CD14-positive monocyte (primary cell): ENCODE measurements around the gene TAP1. TPM values are rescaled to one million over a fixed set of nuclear protein-coding genes. Genes with fewer than 3 reads are reported as not detected.

Experiments
- DNase-seq, 3 donors: peaks; one replicate each; pipeline ENCODE4 v3.0.0-alpha.2; 2011 to 2022
- H2AFZ ChIP-seq: 2 replicates; pipeline ENCODE4 v1.6.0; 2012; ENCODE audit warnings: mild to moderate bottlenecking, low read depth, low read length, inconsistent platforms; ENCODE audit not compliant: insufficient read depth, poor library complexity, severe bottlenecking
- H3K27ac ChIP-seq, 2 donors: 1 replicate in 1 of 2; 2 replicates in 1 of 2; pipeline ENCODE4 v1.5.1; 2012 to 2013; ENCODE audit warnings: low read length in 2 of 2, control low read depth in 1 of 2, inconsistent platforms in 1 of 2, low read depth in 1 of 2, mild to moderate bottlenecking in 1 of 2
- H3K27me3 ChIP-seq, 2 donors: one replicate each; pipeline versions ENCODE4 v1.6.0 to v1.6.1; 2011 to 2013; ENCODE audit warnings: low read length in 2 of 2; ENCODE audit not compliant: control insufficient read depth in 2 of 2, insufficient read depth in 2 of 2
- H3K36me3 ChIP-seq, 2 donors: replicated peaks in 1 of 2; 1 replicate in 1 of 2; 2 replicates in 1 of 2; pipeline versions ENCODE4 v1.5.1 to v1.6.1; 2012 to 2013; ENCODE audit warnings: low read length in 2 of 2, control low read depth in 1 of 2, inconsistent platforms in 1 of 2, mild to moderate bottlenecking in 1 of 2; ENCODE audit not compliant: insufficient read depth in 2 of 2, control insufficient read depth in 1 of 2
- H3K4me1 ChIP-seq, 2 donors: 1 replicate in 1 of 2; 2 replicates in 1 of 2; pipeline versions ENCODE4 v1.5.1 to v1.6.1; 2012 to 2013; ENCODE audit warnings: low read length in 2 of 2, control low read depth in 1 of 2, inconsistent platforms in 1 of 2, mild to moderate bottlenecking in 1 of 2, moderate library complexity in 1 of 2; ENCODE audit not compliant: insufficient read depth in 2 of 2, control insufficient read depth in 1 of 2
- H3K4me2 ChIP-seq: replicated peaks from 2 replicates; pipeline ENCODE3; 2012; ENCODE audit warnings: low read length, moderate library complexity, mild to moderate bottlenecking; ENCODE audit not compliant: poor library complexity, severe bottlenecking; ENCODE audit errors: extremely low read depth
- H3K4me3 ChIP-seq, 3 experiments: fragments of 200-600 bp in 1 of 3; sonication (generic) in 1 of 3; replicated peaks in 1 of 3; 1 replicate in 2 of 3; 2 replicates in 1 of 3; pipeline ENCODE4 v1.5.1; 2011 to 2013; ENCODE audit warnings: low read length in 3 of 3, mild to moderate bottlenecking in 3 of 3, control low read depth in 2 of 3, low read depth in 2 of 3, inconsistent platforms in 1 of 3, moderate library complexity in 1 of 3
- H3K79me2 ChIP-seq: 2 replicates; pipeline ENCODE4 v1.6.0; 2012; ENCODE audit warnings: mild to moderate bottlenecking, control low read depth, inconsistent platforms, low read length, moderate library complexity; ENCODE audit not compliant: insufficient read depth
- H3K9ac ChIP-seq: 2 replicates; pipeline ENCODE4 v1.6.0; 2017; ENCODE audit warnings: low read length, mild to moderate bottlenecking; ENCODE audit not compliant: insufficient read depth, poor library complexity, severe bottlenecking
- H3K9me3 ChIP-seq, 2 donors: replicated peaks in 1 of 2; 1 replicate in 1 of 2; 2 replicates in 1 of 2; pipeline versions ENCODE4 v1.5.1 to v1.6.1; 2012 to 2013; ENCODE audit warnings: low read length in 2 of 2, control low read depth in 1 of 2; ENCODE audit not compliant: control insufficient read depth in 1 of 2, insufficient read depth in 1 of 2
- H4K20me1 ChIP-seq: 2 replicates; pipeline ENCODE4 v1.6.0; 2012; ENCODE audit warnings: mild to moderate bottlenecking, low read length, control low read depth, moderate library complexity; ENCODE audit not compliant: insufficient read depth
- H3K27ac Mint-ChIP-seq, 7 donors: one replicate each; pipeline ENCODE4 v1.8.0; 2020; ENCODE audit warnings: mild to moderate bottlenecking in 7 of 7, mixed read lengths in 7 of 7, moderate library complexity in 6 of 7, inconsistent platforms in 2 of 7
- H3K27me3 Mint-ChIP-seq, 3 donors: one replicate each; pipeline ENCODE4 v1.8.0; 2021 to 2022; ENCODE audit warnings: low read depth in 3 of 3, mild to moderate bottlenecking in 3 of 3, mixed read lengths in 3 of 3, moderate library complexity in 3 of 3, inconsistent platforms in 1 of 3
- H3K36me3 Mint-ChIP-seq, 2 donors: one replicate each; pipeline ENCODE4 v1.8.0; 2020; ENCODE audit warnings: mixed read lengths in 2 of 2, inconsistent platforms in 1 of 2, mild to moderate bottlenecking in 1 of 2
- H3K4me1 Mint-ChIP-seq: one replicate; pipeline ENCODE4 v1.8.0; 2020; ENCODE audit warnings: mild to moderate bottlenecking, mixed read lengths
- H3K4me3 Mint-ChIP-seq, 2 donors: one replicate each; pipeline ENCODE4 v1.8.0; 2020; ENCODE audit warnings: mild to moderate bottlenecking in 2 of 2, mixed read lengths in 2 of 2, moderate library complexity in 1 of 2
- H3K9me3 Mint-ChIP-seq, 7 donors: one replicate each; pipeline ENCODE4 v1.8.0; 2020 to 2022; ENCODE audit warnings: mixed read lengths in 7 of 7, mild to moderate bottlenecking in 6 of 7, moderate library complexity in 6 of 7, inconsistent platforms in 2 of 7
- CTCF ChIP-seq: fragments of 200-600 bp; IDR thresholded peaks from one replicate; pipeline ENCODE4 v1.8.0; 2022; ENCODE audit warnings: antibody characterized with exemption, mild to moderate bottlenecking
- WGBS: methylation state at CpG from one replicate; pipeline ENCODE4 v1.1.5; 2013; ENCODE audit warnings: missing lambda C conversion rate; ENCODE audit not compliant: insufficient coverage; 5-methylcytosine and 5-hydroxymethylcytosine counted together
- intact Hi-C, 2 donors: fragments of 100-400 bp; cut with micrococcal nuclease; formaldehyde crosslinking; loops; one replicate each; pipeline versions ENCODE4 v1.15.0 to v1.15.1; 2023
- polyA plus RNA-seq, 3 donors: library from polyadenylated mRNA; depleted of rRNA in 1 of 3; unstranded in 2 of 3; stranded (reverse) in 1 of 3; fragments of 300-500 nt in 2 of 3; fragments of >200 nt in 1 of 3; fragmentation: Illumina TruSeq in 2 of 3; gene quantifications; 1 replicate in 2 of 3; 2 replicates in 1 of 3; pipeline ENCODE4 v1.2.3, GENCODE V29; 2012 to 2021

The TAP1 gene
- polyA plus RNA-seq, 3 donors: 119 to 221 (median 204) TPM

GRCh38 chr6:32839356-32839755, 14.1 kb downstream of the TAP1 start:
- Histone ChIP-seq H3K9ac (no peak overlapping the region), H4K20me1 (peaks cover 19% of the 10 kb centered on the region), H3K79me2 (peaks cover 51% of the 10 kb centered on the region), H2AFZ (no peak overlapping the region), H3K4me3 (no peak overlapping the region), H3K4me1 (peaks cover 34 to 52% of the 10 kb centered on the region in 2 donors), H3K27me3 (no peaks in the 10 kb centered on the region), H3K27ac (peak overlapping the region; percentile 82 to 86), H3K9me3 (no peaks in the 10 kb centered on the region), H3K36me3 (peaks cover 44 to 61% of the 10 kb centered on the region in 2 donors), H3K4me2 (no peak overlapping the region)
- no peak overlapping the region for H3K4me3 Mint-ChIP-seq
- DNase-seq: no peak
- peaks cover 56% of the 10 kb centered on the region for H3K4me1 Mint-ChIP-seq
- H3K9me3 Mint-ChIP-seq: no peaks in the 10 kb centered on the region
- intact Hi-C loops: loop anchor here (2.0 to 5.0 kb wide), 2 partner anchors 13 to 33 kb away; partner anchors contain the start of gene TAP1 (in 1 of the 2)
- H3K27me3 Mint-ChIP-seq: no peaks in the 10 kb centered on the region
- WGBS: 95% methylated on average over 11 of the region's 15 CpGs
- H3K36me3 Mint-ChIP-seq: peaks cover 61 to 62% of the 10 kb centered on the region in 2 donors
- TF ChIP-seq CTCF: no peak
- peak overlapping the region; percentile 4 to 94 (median 85) for H3K27ac Mint-ChIP-seq

- no peaks in the 10 kb centered on the region for H3K27me3 ChIP-seq
- H4K20me1 ChIP-seq: peaks cover 19% of the 10 kb centered on the region
- H3K36me3 ChIP-seq: peaks cover 53 to 71% of the 10 kb centered on the region in 2 donors
- peak within 1 kb of the TSS; percentile 84 to 94 (median 88) for H3K27ac Mint-ChIP-seq
- H3K36me3 Mint-ChIP-seq: peaks cover 72% of the 10 kb centered on the region in 2 donors
- H3K4me3 Mint-ChIP-seq: peak within 1 kb of the TSS; percentile 87 to 89
- peaks cover 41% of the 10 kb centered on the region for H3K79me2 ChIP-seq
- intact Hi-C loops: loop anchor here (1.0 to 5.0 kb wide), 3 partner anchors 14 to 34 kb away; partner anchors contain the start of gene TAP1 (in 1 of the 2)
- H3K9me3 Mint-ChIP-seq: no peaks in the 10 kb centered on the region
- H3K9me3 ChIP-seq: no peaks in the 10 kb centered on the region
- peak; percentile 94 to 95 (median 94) for DNase-seq
- peak within 1 kb of the TSS; percentile 96 for H3K4me2 ChIP-seq
- peak within 1 kb of the TSS; percentile 84 for H2AFZ ChIP-seq
- peaks cover 58% of the 10 kb centered on the region for H3K4me1 Mint-ChIP-seq
- H3K9ac ChIP-seq: peak within 1 kb of the TSS; percentile 79
- peak within 1 kb of the TSS; percentile 71 to 91 (median 78) for H3K4me3 ChIP-seq
- peaks cover 32 to 47% of the 10 kb centered on the region in 2 donors for H3K4me1 ChIP-seq
- under 1% methylated on average over 29 of the region's 57 CpGs for WGBS
- TF ChIP-seq CTCF: peak; percentile 93
- peak within 1 kb of the TSS; percentile 82 to 86 for H3K27ac ChIP-seq
- H3K27me3 Mint-ChIP-seq: no peaks in the 10 kb centered on the region
Measured at GRCh38 chr6:32838114-32838958, 15.2 kb downstream of the TAP1 start, which contains the start of gene TAP2. Gene TAP2, minus strand, starts transcription at chr6:32838739. Its CDS starts 506 bp downstream, at chr6:32838233.
